HG03354 (cell line): ENCODE results near the gene GRIK3.

ENCODE experiments used
- ATAC-seq: cut with Tn5 transposase; IDR thresholded peaks from one replicate; pipeline ENCODE4 v1.9.1; 2021; ENCODE audit warnings: mild to moderate bottlenecking; ENCODE audit not compliant: unreplicated experiment, poor library complexity, severe bottlenecking

Gene GRIK3

DNA sequence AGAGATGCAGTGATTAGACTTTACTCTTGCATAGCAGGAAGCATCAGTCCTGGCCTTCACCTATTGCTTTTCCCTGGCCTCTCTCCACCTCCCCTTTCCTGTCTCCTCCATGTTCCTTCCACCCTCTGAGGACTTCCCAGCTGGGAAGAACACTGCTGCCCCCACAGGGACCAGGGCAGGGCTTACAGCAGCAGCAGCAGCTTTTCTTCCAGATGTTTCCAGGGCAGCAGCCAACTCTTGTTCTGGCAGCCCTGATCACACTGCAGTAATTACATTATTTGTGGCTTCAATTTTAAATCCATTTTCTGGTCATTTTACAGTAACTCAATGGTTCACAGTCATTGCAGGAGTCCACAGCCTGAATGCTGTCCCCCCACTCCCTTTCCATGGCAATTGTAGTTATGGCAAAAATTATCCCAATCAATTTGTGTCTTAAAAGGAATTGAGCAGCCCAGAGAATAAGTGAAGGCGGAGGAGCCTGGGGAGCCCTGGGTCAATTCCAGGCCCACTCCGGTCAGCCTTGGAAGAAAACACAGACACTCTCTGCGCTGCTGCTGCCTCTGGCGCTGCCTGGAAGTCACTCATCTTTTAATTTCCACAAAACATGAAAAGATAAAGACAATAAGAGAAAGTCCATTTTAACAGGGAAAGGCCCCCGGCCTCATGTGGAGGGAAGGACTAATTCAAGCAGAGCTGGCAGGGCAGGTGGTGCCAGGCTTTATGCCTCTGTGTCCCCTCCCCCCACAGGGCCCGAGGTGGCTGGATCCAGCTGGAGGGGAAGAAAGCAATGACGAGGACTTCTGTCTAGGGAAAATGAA is 148.6 kb downstream of the GRIK3 start:
- ATAC-seq, result no peak

DNA sequence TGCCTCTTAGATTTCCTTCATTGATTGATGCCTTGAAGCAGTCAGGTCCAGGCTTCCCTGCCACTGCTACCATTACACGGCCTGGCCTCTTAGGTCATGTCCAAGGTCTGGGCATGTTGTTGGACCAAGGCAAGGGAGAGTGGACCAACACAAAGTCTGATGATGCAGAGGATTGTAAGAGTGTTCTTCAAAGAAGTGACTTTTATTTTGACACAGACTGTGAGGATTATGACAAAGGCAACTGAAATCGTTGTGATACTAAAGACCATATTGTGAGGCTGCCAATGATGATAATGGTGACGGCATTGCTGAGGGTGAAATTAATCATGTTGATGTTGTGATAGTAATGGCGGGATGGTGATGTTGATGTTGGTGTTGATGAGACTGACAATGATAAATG is 149.5 kb downstream of the GRIK3 start:
- ATAC-seq, result no peak

DNA sequence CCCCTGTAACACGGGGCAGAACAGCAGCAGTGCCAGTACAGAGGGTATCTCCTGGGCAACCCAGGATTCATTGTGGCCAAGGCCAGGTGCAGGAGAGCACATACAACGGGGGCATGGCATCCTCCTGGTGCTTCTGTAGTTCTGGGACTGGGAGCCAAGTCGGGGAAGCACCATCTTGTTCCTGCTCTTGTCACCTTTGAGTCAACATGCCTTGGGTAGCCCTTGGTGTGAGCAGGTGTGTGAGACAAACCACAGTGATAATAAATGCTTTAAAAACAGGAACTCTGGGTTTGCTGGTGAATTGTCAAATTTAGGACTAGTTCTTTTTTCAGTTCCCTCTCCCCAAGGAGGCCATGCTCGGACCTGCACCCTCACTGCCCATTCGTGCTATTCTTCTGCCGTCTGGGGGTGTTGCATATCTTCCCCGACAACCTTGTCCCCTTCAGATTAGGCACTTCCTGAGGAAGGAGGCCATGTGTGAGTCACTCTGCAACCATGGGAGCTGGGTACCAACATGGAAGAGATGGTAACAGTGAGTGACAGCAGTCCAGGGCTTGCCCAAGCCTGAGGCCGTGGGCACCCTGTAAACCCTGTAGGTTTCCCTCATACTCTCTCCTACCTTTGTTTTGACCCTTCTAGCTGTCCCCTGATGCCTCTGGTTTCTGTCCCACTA is 150.2 kb downstream of the GRIK3 start:
- ATAC-seq, result no peak

DNA sequence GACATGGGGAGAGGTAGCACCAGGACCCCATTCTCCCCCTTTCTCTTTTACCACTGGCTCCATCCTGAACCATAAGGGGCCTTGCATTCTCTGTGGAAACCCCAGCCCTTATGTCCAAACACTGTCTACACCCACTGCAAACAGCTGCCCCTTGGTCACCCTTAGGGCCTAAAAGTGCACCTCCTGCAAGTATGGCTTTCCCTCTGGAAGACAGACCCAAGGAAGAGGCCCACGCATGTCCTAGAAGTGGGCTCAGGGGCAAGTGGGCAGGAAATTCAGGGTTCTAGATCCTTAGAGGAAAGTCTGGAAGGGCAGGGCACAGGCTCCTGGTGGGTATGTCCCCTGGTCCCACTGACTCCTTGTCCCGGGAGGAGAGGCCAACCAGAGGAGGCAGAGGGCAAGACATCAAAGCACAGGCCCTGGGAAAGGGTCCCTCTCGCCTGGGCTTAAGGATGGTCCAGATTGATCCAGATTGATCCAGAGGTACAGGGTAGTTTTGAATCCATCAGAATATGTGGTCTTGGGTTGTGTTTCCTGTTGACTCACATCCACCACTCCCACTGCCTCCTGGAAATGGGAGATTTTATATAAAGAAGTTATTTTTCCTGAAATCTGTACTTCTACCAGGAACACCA is 150.9 kb downstream of the GRIK3 start:
- ATAC-seq, result no peak

DNA sequence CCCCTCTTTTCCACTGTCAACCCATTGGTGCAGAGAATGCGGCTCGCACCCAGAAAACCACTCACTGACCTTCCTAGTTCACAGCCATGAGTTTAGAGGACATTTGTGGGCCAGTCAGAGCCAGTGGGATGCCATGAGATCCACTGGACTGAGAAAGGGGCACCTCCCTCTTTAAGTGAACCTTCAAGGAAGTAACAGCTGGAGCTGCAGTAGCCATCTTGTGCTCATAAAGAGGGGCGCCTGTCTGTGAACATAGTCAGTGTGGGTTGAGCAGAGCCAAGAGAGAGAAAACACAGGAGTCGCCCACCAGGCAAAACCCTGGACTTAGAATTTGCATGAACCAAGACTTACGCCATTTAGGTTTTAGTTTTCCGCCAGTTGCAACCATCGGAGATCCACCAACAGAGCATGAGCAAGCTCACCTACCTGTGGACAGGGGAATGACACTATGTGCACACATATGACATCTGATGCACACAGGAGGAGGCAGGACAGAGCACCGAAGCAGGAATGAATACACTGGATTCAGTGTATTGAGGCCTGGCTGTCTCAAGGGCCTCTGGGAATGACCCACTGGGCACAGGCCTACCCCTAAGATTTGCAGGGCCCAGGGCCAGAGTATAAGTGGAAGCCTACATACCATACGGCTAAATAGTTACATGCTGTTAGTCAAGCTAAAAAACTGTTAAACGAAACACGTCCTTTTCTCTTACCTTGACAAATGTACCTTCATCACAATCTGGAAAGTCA is 151.6 kb downstream of the GRIK3 start:
- ATAC-seq, result no peak

DNA sequence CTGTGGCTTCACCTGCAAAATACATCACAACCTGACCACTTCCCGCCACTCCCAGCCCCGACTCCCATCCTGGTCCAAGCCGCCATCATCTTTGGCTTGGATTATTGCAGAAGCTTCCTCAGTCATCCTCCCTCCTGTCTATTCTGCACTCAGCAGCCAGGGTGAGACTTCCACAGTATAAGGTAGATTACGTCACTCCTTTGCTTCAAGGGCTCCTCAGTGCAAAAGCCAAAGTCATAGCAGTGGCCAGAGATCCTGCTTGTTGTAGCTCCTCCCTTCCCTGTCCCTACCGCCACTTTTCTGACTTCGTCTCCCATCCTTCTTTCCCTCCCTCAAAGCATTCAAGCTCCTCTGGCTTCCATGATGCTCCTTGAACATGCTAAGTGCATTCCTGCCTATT is 152.8 kb downstream of the GRIK3 start:
- no peak for ATAC-seq

DNA sequence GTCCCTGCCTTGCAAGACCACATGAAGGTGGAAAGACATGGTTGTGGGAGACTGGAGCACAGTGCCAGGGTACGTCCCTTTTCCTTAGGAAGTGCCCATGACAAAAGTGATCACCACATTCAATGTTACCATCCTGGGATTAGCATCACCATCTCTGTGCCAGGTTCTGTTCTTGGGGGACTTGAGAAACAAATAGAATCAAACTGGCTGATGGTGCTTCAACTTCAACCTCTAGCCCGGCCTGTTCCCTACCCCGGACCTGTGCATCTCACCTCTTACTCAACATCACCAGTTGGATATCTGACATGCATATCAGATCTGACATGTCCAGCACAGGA is 153.3 kb downstream of the GRIK3 start:
- ATAC-seq, result no peak

DNA sequence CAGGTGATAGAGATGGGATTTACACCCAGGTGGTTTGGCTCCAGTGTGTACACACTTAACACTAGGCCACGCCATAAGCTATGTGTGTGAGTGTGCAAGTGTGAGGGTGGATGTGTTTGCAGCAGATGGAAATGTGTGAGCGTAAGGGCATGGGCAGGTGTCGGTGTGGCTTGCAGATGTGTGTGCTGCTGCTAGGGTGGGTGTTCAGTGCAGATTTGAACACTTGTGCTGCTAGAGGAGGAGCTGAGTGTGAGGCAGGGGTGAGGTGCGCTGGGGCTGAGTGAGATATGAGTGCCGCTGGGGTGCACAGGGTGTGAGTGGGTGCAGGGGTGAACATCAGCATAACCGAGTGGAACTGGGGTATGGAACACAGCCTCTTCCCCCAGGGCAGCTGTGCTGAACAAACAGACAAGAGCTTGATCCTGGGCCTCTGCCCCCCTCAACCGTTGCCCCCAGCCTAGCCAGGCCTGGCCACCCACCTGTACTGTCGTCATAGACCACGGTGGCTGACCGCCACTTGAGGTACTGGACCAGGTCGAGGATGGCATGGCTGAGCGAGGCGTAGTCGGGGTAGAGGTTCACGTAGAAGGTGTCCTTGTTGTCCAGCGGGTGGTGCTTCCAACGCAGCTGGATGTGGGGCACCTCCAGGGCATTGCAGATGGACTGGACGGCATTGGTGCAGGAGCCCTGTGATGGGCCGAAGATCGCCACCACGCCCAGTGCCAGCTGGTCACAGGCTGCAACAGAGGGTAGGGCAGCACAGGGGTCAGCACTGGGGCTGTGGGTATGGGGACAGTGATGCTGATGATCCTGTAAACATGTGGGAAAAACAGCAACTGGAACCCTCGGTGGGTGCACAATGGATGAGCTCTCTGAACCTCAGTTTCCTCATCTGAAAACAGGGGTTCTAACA is 153.9 kb downstream of the GRIK3 start:
- no peak for ATAC-seq

DNA sequence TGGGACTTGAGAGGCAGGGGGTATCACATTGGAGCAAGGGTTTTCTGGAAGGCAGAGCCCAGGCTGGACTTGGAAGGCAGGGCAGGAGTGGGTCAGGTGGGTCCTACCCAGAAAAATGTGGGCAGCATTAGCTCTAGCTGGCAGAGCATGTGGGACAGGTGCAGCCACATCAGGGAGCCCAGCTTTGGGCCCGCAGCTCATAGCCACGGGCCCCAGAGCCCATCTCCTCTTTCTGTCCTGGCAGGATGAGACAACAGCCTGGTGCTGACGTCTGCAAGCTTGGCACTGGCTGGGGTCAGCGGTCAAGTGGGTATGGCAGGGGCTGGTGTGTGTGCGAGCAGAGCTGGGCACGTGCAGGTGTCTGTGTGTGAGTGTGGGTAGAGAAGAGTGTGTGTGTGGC is 154.7 kb downstream of the GRIK3 start:
- ATAC-seq, result no peak

- ATAC-seq, result no peak
These were observed 157.3 kb downstream of the GRIK3 start for GRCh38 chr1:36876990-36877389.

- no peak for ATAC-seq
These were observed 159.8 kb downstream of the GRIK3 start for GRCh38 chr1:36874271-36875060.

- ATAC-seq, result no peak
These were observed 161.5 kb downstream of the GRIK3 start for GRCh38 chr1:36872858-36873257.

DNA sequence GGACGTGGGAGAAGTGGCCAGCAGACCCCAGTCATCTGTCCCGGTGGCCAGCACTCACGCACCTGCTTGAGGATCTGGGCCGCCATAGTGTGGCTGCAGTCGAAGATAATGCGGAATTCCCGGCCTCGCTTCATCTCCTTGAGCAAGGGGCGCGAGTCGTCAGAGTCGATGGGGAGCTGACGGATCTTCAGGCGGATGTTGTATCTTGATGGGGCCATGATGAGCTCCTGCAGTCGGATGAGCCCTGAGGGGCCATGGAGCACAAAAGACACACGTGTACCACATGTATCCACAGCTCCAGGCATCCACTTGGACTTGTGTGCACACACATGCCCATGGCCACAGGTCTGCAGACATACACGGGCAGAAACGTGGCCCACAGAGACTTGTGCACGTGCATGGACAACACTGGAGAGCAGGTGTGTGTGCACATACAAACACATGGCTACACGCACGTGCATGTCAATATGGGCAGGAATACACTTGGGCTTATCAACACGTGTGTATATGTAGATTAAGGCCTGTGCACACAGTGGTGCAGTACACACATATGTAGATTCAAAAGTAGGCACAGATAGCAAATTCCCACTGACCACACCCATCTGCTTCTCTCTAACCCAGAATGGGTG is 162.1 kb downstream of the GRIK3 start:
- ATAC-seq, result no peak

- no peak for ATAC-seq
These were observed 163.0 kb downstream of the GRIK3 start for GRCh38 chr1:36871146-36871971.

DNA sequence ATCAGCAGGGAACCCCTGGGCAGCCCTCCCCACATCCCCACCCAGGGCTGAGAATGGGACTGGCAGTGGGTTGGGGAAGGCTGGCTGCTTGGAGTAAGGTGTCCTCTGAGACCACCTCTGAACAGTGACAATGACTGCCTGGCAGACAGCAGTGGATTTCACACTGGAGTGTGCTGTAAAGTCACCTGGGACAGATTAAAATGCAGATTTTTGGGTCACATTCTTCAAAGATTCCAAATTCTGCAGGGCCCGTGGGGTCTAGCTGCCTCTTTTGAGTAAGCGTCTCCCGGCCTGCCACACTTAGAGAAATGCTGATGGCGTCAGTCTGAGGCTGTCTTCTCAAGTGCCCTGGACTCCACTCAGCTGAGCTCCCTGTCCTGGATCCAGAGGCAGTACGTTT is 164.5 kb downstream of the GRIK3 start:
- no peak for ATAC-seq

GRCh38 chr1:36869054-36869453 is 165.3 kb downstream of the GRIK3 start:
- ATAC-seq, result no peak

GRCh38 chr1:36867575-36867974 is 166.7 kb downstream of the GRIK3 start:
- ATAC-seq, result no peak
